ENCODE measurements around the gene SGCD. TPM values are rescaled to one million over a fixed set of nuclear protein-coding genes. Genes with fewer than 3 reads are reported as not detected.

Gene SGCD
- total and polyA plus RNA-seq, 2 experiments from 2014 or later = 0.77 to 1.3 TPM

DNA sequence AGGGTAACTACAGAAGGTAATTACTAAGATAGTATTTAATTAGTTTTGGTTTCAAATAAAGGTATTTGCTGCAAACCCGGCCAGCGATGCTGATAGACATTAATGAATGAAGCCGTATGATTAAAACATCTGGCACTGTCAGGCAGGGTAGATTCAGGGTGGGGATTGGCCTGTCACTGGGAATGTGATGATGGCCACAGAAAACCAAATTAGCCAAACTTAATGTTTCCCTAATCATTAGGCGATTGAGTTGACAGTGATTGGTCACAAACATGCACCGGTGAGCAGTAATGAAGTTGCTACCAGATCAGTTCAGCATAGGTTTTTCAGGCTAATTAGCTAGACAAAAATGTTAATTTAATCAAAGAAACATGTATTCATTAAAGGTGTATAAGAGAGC is 107.5 kb downstream of the SGCD start:
- Histone ChIP-seq H3K27ac (no peak overlapping the region), H3K4me3 (no peak overlapping the region), H3K9me3 (ENCODE audit: low read depth) (no peaks in the 10 kb centered on the region), H3K36me3 (no peaks in the 10 kb centered on the region), H3K4me1 (ENCODE audit: low read depth) (no peaks in the 10 kb centered on the region), H3K27me3 (no peaks in the 10 kb centered on the region)
- no peak for DNase-seq (ENCODE audit: low read depth in 1 of 2, low spot score in 1 of 2)
- TF ChIP-seq, protein P1, sequence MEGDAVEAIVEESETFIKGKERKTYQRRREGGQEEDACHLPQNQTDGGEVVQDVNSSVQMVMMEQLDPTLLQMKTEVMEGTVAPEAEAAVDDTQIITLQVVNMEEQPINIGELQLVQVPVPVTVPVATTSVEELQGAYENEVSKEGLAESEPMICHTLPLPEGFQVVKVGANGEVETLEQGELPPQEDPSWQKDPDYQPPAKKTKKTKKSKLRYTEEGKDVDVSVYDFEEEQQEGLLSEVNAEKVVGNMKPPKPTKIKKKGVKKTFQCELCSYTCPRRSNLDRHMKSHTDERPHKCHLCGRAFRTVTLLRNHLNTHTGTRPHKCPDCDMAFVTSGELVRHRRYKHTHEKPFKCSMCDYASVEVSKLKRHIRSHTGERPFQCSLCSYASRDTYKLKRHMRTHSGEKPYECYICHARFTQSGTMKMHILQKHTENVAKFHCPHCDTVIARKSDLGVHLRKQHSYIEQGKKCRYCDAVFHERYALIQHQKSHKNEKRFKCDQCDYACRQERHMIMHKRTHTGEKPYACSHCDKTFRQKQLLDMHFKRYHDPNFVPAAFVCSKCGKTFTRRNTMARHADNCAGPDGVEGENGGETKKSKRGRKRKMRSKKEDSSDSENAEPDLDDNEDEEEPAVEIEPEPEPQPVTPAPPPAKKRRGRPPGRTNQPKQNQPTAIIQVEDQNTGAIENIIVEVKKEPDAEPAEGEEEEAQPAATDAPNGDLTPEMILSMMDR (IDR thresholded peaks at IDR 0.05; ENCODE audit: low read depth, low read length) = no peak

DNA sequence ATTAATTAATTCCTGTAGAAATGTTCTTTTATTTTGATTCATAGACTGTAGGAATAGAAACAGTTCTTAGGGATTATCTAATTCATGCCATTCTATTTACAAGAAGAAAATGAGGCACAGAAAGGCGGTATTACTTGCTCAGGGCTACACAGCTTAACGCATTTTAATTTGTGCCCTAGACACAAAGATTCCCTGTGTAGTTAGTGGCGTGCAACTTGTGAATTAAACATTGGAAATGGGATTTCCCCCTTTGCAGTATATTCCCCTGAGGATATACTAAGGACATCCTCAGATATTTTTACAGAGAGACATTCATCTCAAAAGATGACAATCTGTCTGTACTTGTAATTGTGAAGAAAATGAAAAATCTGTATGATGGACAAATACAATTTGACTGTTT is 108.1 kb downstream of the SGCD start:
- no peak overlapping the region for H3K4me3 ChIP-seq
- H3K27ac ChIP-seq = no peak overlapping the region
- no peaks in the 10 kb centered on the region for H3K27me3 ChIP-seq
- no peaks in the 10 kb centered on the region for H3K36me3 ChIP-seq
- no peaks in the 10 kb centered on the region for H3K4me1 ChIP-seq (ENCODE audit: low read depth)
- DNase-seq (ENCODE audit: low read depth in 1 of 2, low spot score in 1 of 2) = no peak
- H3K9me3 ChIP-seq (ENCODE audit: low read depth) = no peaks in the 10 kb centered on the region
- TF ChIP-seq, protein P1 (IDR thresholded peaks at IDR 0.05; ENCODE audit: low read depth, low read length) = no peak

DNA sequence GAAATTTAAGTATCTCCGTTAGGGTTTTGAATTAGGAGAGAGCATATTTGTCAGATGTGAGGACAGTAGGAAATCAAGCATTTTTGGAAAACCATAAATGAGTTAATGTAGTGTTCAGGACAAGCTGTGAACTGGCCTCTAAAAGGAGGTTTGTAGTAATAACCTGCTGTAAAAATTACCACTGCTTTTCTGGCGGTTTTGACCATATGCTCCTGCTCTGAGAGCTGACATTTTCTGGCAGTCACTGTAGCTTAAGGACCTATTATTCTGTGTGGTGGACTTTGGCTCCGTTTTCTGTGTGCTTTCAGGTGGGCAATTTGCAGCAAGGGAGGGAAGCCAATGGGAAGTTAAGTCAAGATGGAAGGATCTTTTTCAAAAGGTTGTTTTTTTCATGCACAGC is 111.1 kb downstream of the SGCD start:
- Histone ChIP-seq H3K36me3 (no peaks in the 10 kb centered on the region), H3K4me1 (ENCODE audit: low read depth) (peaks cover 5% of the 10 kb centered on the region), H3K4me3 (no peak overlapping the region), H3K27ac (no peak overlapping the region), H3K27me3 (no peaks in the 10 kb centered on the region), H3K9me3 (ENCODE audit: low read depth) (no peaks in the 10 kb centered on the region)
- TF ChIP-seq, protein P1 (IDR thresholded peaks at IDR 0.05; ENCODE audit: low read depth, low read length) = no peak
- DNase-seq (ENCODE audit: low read depth in 1 of 2, low spot score in 1 of 2) = no peak

DNA sequence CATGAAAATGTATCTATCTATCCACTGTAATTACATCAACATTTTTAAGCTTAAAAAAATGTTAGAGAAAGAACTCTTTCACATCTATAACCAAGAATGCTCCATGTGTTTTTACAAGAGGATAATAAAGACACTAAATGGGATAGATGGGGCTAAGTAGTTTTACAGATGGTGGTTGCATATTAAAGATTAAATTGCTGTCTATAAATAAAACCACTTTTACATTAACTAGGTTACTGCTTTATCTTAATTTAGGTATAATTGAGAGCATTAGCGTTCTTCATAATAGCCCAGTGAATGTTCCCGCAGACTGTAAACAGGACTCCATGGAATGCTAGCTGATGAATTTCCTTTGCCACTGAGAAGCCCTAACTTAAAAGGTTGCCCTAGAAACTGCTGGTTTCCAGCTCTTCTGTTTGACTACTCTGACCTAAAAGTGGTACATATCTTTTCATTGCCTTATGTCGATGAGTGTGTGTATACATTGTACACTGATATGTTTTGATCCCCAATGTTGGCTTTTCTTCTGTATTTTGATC is 117.9 kb downstream of the SGCD start:
- Histone ChIP-seq H3K4me3 (no peak overlapping the region), H3K4me1 (ENCODE audit: low read depth) (peaks cover 5% of the 10 kb centered on the region), H3K36me3 (no peaks in the 10 kb centered on the region), H3K27me3 (no peaks in the 10 kb centered on the region), H3K27ac (no peak overlapping the region), H3K9me3 (ENCODE audit: low read depth) (no peaks in the 10 kb centered on the region)
- TF ChIP-seq, protein P1 (IDR thresholded peaks at IDR 0.05; ENCODE audit: low read depth, low read length) = no peak
- DNase-seq (ENCODE audit: low read depth in 1 of 2, low spot score in 1 of 2) = no peak

DNA sequence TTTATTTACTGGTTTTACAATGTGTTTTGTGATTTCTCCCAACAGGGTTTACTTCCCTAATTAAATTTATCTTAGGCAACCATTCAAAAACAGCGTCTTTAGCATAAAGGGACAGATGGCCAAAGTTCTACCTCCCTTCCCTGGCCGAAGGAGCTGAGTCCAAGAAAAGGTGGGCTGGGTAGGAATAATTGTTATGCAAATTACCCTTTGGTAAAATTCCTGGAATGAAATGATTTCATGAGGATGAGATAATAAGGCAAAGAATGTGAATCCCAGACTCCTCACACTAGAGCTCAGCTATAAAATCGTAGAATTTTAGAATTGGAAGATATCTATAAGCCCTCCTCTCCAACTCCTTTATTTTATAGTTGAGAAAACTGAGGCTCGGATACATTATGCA is 119.6 kb downstream of the SGCD start:
- DNase-seq (ENCODE audit: low read depth in 1 of 2, low spot score in 1 of 2) = no peak
- Histone ChIP-seq H3K4me3 (no peak overlapping the region), H3K27me3 (no peaks in the 10 kb centered on the region), H3K27ac (no peak overlapping the region), H3K36me3 (no peaks in the 10 kb centered on the region), H3K9me3 (ENCODE audit: low read depth) (no peaks in the 10 kb centered on the region), H3K4me1 (ENCODE audit: low read depth) (peaks cover 5% of the 10 kb centered on the region)
- TF ChIP-seq, protein P1 (IDR thresholded peaks at IDR 0.05; ENCODE audit: low read depth, low read length) = no peak

DNA sequence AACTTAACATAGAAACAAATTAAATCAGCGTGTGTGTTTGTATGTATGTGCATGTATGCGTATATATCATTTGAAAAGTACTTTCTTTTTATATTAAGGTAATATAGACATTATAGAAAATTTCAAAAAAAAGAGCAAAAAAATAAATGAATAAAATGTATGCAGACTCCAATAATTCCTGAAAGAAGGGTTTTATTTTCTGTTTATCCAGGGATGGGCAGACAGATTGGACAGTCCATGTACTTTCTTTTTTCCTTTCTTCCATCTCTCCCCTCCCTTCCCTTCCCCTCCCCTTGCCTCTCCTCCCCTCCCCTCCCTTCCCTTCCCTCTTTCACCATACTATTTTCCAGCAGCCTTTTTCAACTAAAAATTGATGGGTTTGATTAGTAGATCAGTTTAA is 123.8 kb downstream of the SGCD start:
- H3K27ac ChIP-seq = no peak overlapping the region
- H3K36me3 ChIP-seq = no peaks in the 10 kb centered on the region
- TF ChIP-seq, protein P1 (IDR thresholded peaks at IDR 0.05; ENCODE audit: low read depth, low read length) = no peak
- no peak for DNase-seq (ENCODE audit: low read depth in 1 of 2, low spot score in 1 of 2)
- no peaks in the 10 kb centered on the region for H3K9me3 ChIP-seq (ENCODE audit: low read depth)
- no peak overlapping the region for H3K4me3 ChIP-seq
- no peaks in the 10 kb centered on the region for H3K27me3 ChIP-seq
- no peaks in the 10 kb centered on the region for H3K4me1 ChIP-seq (ENCODE audit: low read depth)
